ENCODE results near the gene RAP1A.

DNA sequence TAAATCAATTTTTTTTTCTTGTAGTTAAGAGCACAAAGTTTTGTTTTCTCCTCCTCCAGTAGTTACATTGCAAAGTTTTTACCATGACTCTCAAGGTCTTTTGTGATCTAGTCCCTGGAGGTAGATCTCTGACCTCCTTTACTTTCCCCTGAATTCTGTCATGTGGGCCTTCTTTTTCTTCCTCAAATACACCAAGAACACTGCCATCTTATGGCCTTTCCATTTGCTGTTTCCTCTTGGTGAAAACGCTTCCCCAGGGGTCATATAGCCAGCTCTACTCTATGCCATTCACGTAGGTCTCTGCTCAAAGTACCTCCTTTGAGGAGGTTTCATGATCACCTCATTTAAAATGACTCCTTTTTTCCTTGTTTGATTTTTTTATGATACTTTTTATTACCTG is 138.8 kb downstream of the RAP1A start:
- TF ChIP-seq, protein P1, sequence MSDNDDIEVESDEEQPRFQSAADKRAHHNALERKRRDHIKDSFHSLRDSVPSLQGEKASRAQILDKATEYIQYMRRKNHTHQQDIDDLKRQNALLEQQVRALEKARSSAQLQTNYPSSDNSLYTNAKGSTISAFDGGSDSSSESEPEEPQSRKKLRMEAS (IDR thresholded peaks at IDR 0.05) = no peak
- TF ChIP-seq EP300 (IDR thresholded peaks at IDR 0.05; ENCODE audit: borderline replicate concordance) (no peak), CREB1 (IDR thresholded peaks at IDR 0.05; ENCODE audit: low read depth) (no peak), RAD21 (IDR thresholded peaks at IDR 0.05; ENCODE audit: low read depth) (no peak), YY1 (IDR thresholded peaks at IDR 0.05; ENCODE audit: low read depth) (no peak), TCF12 (IDR thresholded peaks at IDR 0.05; ENCODE audit: low read depth) (no peak), EGR1 (IDR thresholded peaks at IDR 0.05) (no peak)
- TF ChIP-seq, protein P2, sequence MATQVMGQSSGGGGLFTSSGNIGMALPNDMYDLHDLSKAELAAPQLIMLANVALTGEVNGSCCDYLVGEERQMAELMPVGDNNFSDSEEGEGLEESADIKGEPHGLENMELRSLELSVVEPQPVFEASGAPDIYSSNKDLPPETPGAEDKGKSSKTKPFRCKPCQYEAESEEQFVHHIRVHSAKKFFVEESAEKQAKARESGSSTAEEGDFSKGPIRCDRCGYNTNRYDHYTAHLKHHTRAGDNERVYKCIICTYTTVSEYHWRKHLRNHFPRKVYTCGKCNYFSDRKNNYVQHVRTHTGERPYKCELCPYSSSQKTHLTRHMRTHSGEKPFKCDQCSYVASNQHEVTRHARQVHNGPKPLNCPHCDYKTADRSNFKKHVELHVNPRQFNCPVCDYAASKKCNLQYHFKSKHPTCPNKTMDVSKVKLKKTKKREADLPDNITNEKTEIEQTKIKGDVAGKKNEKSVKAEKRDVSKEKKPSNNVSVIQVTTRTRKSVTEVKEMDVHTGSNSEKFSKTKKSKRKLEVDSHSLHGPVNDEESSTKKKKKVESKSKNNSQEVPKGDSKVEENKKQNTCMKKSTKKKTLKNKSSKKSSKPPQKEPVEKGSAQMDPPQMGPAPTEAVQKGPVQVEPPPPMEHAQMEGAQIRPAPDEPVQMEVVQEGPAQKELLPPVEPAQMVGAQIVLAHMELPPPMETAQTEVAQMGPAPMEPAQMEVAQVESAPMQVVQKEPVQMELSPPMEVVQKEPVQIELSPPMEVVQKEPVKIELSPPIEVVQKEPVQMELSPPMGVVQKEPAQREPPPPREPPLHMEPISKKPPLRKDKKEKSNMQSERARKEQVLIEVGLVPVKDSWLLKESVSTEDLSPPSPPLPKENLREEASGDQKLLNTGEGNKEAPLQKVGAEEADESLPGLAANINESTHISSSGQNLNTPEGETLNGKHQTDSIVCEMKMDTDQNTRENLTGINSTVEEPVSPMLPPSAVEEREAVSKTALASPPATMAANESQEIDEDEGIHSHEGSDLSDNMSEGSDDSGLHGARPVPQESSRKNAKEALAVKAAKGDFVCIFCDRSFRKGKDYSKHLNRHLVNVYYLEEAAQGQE (IDR thresholded peaks at IDR 0.05; ENCODE audit: low read depth) = no peak
